HG03565 (cell line): ENCODE measurements around the gene HOMEZ.

ENCODE experiments used
- ATAC-seq: cut with Tn5 transposase; IDR thresholded peaks from one replicate; pipeline ENCODE4 v1.9.1; 2021; ENCODE audit warnings: mild to moderate bottlenecking, moderate library complexity; ENCODE audit not compliant: unreplicated experiment

Gene HOMEZ

DNA sequence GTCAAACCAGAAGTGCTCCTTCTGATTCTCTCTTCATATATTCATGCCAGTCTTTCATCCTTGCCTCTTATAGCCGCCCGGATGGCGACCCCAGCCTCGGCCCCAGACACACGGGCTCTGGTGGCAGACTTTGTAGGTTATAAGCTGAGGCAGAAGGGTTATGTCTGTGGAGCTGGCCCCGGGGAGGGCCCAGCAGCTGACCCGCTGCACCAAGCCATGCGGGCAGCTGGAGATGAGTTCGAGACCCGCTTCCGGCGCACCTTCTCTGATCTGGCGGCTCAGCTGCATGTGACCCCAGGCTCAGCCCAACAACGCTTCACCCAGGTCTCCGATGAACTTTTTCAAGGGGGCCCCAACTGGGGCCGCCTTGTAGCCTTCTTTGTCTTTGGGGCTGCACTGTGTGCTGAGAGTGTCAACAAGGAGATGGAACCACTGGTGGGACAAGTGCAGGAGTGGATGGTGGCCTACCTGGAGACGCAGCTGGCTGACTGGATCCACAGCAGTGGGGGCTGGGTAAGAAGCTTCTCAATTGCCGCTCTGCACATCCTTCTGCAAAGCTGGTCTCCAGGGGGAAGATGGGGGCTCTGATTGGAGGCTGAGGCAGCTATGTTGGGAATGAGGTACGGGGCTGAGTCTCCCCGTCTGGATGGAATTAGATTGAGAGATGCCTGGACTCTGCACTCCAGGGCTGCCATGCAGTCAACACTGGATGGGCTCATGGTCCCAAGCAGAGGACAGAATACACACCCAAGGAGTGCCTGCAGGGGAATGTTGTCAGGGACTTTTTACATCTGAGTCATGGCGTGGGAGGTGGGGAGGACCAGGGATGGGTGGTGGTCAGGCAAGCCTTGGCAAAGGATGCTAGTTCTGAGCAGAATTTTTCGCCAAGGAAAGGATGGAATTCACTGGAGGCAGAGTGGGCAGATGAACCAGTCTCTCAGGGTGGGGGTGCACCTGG, 22.0 kb upstream of the HOMEZ start:
- ATAC-seq = no peak

- no peak for ATAC-seq
Measured at GRCh38 chr14:23307146-23307530, 21.2 kb upstream of the HOMEZ start.

GRCh38 chr14:23306412-23307145, 20.6 kb upstream of the HOMEZ start, which contains the start of gene BCL2L2:
TSS of gene BCL2L2 (plus strand) at chr14:23306833. CDS start at chr14:23307768, 935 bp downstream.
- ATAC-seq = no peak

DNA sequence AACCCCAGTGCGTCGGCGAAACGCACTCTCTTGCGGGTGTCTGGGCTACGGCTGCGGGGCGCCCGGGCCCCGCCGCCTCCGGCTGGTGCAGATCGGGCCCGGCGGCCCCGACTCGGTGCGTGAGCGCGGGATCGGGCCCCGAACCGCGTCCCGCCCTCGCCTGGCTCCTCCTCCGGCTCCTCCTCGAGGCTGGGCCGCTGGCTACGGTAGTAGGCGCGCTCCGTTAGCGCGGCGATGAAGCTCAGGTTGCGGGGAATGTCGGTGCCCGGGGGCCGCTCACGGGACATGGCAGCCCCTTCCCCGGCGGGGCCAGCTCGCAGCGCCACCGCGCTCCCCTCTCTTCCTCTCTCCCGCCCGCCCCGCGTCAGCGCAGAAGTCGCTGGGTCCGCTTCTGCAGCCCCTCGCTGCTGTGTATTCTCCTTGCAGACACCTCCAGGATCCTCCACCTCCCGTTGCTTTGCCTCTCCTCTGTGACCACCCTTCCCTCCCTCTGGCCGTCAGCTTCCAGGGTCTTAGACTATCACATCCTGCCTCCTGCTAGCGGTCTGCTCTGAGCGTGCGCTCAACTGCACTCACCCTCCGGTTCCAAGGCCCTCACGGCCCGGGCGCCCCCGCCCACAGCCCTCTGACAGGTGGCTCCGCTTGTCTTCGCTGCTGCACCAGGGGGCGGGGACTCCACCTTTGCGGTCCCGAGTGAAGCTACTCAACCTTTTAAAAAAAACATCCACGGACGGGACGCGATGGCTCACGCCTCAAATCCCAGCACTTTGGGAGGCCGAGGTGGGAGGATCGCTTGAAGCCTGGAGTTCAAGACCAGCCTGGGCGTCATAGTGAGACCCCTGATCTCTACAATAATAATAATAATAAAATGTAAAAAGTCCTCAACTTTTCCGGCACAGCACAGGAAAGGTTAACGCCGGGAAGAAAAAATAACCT, 16.6 kb upstream of the HOMEZ start, which contains the start of gene PPP1R3E:
TSS of gene PPP1R3E (minus strand) at position 570 of the 936 bp plus-strand sequence. CDS start at position 287, 283 bp downstream.
- no peak for ATAC-seq

DNA sequence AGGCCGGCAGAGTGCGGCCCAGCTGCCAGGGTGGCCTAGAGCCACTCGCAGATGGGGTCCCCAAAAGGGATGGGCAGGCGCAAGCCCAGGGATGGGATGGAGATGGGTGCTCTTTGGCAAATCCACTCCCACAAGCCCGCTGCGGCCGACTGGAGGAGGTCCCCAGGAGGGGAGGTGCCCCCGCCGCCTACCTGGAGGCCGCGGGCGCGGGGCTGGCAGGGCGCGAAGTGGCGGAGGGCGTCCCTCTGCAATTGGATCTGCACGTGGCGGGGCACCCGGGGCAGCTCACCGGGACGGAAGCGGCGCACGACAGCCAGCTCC, 16.0 kb upstream of the HOMEZ start:
- no peak for ATAC-seq

GRCh38 chr14:23301288-23301968, 15.5 kb upstream of the HOMEZ start:
- ATAC-seq = peak; percentile 74

- no peak for ATAC-seq
Measured at GRCh38 chr14:23300687-23301223, 14.8 kb upstream of the HOMEZ start.

DNA sequence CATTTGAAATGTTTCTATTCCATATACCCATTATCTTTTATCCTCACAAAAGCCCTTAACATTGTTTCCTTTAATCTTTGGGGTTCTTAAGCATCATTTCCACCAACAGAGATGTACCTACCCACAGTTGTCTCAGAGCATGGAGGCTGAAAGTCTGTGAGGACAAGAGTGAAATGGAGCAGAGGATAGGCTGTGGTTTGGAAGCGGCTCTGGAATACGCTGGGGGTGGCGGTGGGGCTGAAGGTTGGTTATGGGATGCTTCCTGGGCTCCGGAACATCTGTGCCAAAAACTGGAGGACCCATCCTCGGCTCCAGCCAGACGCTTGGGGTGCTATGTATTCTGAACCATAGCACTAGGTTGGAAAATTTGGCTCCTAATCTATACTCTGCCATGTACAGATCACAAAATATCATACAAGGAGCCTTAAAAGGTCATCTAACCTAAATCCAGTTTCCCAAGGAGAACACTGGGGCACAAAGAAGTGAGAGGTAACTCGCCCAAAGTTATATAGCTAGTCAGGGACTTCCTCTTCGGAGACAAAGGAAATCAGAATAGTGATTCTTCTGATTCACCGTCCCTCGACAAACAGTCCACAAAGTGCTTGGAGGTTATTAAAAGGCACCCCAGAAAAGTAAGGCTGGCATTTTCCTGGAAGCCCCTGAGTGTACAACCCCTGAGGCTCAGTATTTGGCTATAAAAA, 14.2 kb upstream of the HOMEZ start:
- no peak for ATAC-seq

- ATAC-seq = no peak
Measured at GRCh38 chr14:23299211-23299957, 13.5 kb upstream of the HOMEZ start.

DNA sequence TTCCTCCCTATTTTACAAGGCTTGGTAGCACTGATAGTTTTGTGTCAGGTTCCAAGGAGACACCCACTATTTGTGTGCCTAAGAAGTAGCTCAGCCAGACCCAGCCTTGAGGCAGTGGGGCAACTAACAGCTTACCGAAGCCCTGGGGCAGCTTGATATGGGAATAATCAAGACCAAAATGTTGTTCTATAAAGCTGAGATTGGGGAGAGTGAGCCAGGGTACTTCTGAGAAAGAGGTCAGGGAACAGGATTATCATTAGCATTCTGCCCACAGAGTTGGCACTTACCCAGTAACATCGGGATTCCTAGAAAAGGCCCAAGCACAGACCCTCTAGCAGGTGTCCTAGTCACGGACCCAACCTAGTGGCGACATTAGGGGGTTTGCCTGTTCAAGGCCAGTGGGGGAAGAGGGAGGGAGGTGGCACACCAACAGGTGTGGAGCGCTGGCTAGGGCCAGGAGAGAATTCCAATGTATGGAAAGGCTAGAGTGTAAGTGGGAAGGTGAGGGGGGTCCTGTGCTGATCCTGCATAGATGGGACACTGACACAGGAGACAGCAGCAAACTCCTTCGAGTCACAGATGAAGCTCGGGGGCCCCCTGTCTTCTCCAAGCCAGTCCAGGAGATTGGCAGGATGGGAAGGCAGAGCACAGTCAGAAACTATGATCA, 11.8 kb upstream of the HOMEZ start:
- no peak for ATAC-seq

- ATAC-seq = no peak
Measured at GRCh38 chr14:23297096-23297495, 11.2 kb upstream of the HOMEZ start.

- no peak for ATAC-seq
Measured at GRCh38 chr14:23296012-23296777, 10.3 kb upstream of the HOMEZ start.

GRCh38 chr14:23294734-23295561, 9.0 kb upstream of the HOMEZ start:
- ATAC-seq = no peak

DNA sequence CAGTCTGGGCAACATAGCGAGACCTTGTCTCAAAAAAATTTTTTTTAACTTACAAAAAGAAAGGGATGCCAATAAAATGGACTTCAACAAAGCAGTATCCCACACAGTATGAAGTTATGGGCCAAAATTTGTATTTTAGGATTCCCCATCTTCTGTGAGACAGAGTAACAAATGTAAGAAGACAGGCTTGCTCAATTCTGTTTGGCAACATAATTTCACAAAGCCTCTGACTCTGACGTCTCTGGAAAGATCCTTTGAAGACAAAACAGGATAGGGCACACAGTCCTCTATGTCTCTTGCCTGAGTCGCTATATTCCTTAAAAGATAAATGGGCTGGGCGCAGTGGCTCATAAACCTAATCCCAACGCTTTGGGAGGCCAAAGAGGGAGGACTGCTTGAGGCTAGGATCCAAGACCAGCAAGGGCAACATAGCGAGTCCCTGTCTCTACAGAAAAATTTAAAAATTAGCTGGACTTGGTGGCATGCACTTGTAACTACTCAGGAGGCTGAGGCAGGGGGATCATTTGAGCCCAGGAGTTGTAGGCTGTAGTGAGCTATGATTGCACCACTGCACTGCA, 1.1 kb upstream of the HOMEZ start:
- no peak for ATAC-seq

DNA sequence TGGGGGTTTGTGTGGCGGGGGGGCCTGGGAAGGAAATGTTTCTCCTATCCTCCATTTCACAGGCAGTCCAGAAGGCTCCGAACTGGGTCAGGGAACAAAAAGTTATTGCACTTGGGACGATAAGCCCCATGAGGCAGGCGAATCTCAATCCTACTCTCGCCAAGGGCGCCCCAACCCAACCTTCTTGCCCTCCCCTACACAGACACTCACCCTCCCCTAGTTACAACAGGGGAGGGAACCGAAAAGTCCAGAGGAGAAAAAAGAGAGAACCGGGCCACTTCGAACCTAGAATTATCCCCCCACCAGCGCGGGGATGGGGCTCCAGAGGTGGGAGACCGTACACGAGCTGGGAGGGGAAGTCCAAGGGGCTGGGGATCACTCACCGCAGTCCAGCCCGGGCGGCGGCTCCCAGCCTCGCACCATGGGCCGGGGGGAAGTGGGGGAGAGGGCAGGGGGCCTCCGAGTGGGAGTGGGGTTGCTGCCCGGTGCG, 357 bp downstream of the HOMEZ start:
- peak; percentile 10 for ATAC-seq
